OCI-LY1 (cell line): Measurements from ENCODE around the gene SMC5.

Experiments
- EZH2 ChIP-seq: fragments of 200-600 bp; sonication (generic), shearing (Covaris generic); IDR thresholded peaks from 2 replicates; pipeline ENCODE4 v1.8.0; 2017; ENCODE audit warnings: borderline replicate concordance, mixed run types, mild to moderate bottlenecking, antibody characterized with exemption, low read length, moderate library complexity, mixed read lengths
- TF ChIP-seq, protein P1 (sequence below): fragments of 200-600 bp; sonication (generic), shearing (Covaris generic); IDR thresholded peaks from 2 replicates; pipeline ENCODE4 v1.5.1; 2017; ENCODE audit warnings: mild to moderate bottlenecking, antibody characterized with exemption, low read length, moderate library complexity, mixed read lengths

DNA sequence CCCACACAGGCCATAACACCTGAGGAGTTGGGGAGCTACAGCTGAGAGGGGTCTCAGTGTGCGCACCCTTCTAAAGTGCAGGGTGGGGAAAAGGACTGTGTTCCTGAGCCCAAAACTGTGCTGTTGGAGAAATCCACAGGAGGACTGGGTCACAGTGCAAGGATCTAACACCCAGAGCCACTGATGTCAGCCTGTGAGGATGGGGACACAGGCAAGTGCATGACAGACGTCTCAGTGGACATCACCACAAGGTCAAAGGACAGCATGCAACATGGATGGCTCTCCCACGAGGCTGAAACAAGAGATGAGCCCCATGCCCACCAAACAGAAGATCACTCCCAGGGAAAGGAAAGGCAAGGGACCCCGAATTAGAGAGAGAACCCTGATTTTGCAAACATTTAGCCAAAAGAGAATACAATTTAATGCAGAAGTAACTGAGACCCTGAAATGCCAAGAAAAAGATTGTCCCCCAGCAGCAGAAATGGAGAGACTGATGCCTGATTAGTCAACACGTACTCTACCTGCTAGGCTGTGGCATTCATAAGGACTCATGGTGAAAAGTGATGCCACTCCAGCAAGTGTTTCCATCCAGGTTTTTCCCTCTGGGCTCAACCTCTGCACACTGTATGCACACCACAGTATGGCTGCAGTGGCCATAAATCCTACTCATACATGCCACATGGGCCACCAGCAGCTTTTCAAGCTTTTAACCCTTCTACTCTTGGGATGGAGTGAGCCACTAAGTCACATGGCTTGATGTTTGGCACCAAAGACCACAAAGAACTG, 141.5 kb downstream of the SMC5 start:
- no peak for TF ChIP-seq EZH2
- TF ChIP-seq, protein P1, sequence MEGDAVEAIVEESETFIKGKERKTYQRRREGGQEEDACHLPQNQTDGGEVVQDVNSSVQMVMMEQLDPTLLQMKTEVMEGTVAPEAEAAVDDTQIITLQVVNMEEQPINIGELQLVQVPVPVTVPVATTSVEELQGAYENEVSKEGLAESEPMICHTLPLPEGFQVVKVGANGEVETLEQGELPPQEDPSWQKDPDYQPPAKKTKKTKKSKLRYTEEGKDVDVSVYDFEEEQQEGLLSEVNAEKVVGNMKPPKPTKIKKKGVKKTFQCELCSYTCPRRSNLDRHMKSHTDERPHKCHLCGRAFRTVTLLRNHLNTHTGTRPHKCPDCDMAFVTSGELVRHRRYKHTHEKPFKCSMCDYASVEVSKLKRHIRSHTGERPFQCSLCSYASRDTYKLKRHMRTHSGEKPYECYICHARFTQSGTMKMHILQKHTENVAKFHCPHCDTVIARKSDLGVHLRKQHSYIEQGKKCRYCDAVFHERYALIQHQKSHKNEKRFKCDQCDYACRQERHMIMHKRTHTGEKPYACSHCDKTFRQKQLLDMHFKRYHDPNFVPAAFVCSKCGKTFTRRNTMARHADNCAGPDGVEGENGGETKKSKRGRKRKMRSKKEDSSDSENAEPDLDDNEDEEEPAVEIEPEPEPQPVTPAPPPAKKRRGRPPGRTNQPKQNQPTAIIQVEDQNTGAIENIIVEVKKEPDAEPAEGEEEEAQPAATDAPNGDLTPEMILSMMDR = no peak
